NB4 (cell line): Measurements from ENCODE around the gene NR6A1.

Source experiments
- DNase-seq: peaks from one replicate; pipeline ENCODE4 v3.0.0; 2010; ENCODE audit warnings: low read depth
- H3K4me3 ChIP-seq: one replicate; pipeline ENCODE4 v1.5.1; 2011; ENCODE audit warnings: mild to moderate bottlenecking, low read depth, low read length, moderate library complexity
- CTCF ChIP-seq: IDR thresholded peaks from one replicate; pipeline ENCODE4 v1.5.1; 2012; ENCODE audit warnings: low read depth, low read length
- MAX ChIP-seq: IDR thresholded peaks from 2 replicates; pipeline ENCODE4 v1.6.1; 2011; ENCODE audit warnings: low read depth, low read length
- MYC ChIP-seq: IDR thresholded peaks from 2 replicates; pipeline ENCODE4 v1.6.1; 2011; ENCODE audit warnings: low read depth, low read length
- POLR2A ChIP-seq: IDR thresholded peaks from 2 replicates; pipeline ENCODE4 v1.6.1; 2011; ENCODE audit warnings: mild to moderate bottlenecking; ENCODE audit not compliant: insufficient read length; ENCODE audit errors: extremely low read depth

Gene NR6A1

GRCh38 chr9:124504530-124505005 is 266.5 kb downstream of the NR6A1 start:
- TF ChIP-seq CTCF (no peak), MAX (no peak)
- H3K4me3 ChIP-seq, result no peak overlapping the region
- no peak for DNase-seq

GRCh38 chr9:124503713-124504529 is 267.2 kb downstream of the NR6A1 start:
- no peak overlapping the region for H3K4me3 ChIP-seq
- DNase-seq, result no peak
- TF ChIP-seq MAX, result no peak

- TF ChIP-seq CTCF (no peak), MAX (no peak), MYC (no peak), POLR2A (no peak)
- no peak for DNase-seq
- H3K4me3 ChIP-seq, result no peak overlapping the region
These were observed 268.1 kb downstream of the NR6A1 start for GRCh38 chr9:124502711-124503702.

- no peak overlapping the region for H3K4me3 ChIP-seq
These were observed 269.3 kb downstream of the NR6A1 start for GRCh38 chr9:124501771-124502320.

DNA sequence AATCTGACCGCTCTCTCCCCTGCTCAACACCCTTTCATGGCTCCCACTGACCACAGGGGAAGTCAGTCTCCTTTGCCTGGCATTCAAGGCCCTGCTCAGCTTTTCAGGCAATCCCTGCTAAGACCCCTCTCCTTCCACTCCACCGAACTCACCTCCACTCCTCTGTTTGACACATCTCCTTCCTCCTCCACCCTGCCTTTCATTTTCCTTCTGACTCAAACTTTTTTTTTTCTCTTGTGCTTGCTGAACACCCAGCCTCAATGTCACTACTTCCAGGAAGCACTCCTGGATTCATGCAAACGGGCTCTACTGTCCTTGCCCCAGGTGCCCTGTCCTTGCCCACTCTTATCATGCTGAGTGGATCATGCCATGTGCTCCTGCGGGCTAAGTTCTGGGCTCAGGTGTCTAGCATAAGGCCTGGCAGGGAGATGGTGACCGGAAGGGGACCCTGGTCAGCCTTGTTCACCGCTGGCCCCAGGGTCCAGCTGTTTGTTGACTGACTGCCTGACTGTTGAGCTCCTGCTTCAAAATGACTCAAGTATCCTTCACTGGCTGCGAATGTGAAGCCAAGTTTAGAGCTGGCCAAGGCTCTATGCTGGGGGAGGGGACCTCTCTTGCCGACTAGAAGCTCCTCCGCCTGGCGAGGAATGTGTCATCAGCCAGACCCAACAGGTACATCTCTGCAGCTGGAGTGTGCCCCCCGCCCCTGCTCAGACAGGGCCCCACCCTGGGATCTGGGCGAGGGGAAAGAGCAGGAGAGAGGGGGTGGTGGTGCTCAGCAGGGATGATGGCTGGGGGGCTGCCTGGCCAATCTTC is 270.1 kb downstream of the NR6A1 start:
- TF ChIP-seq CTCF, result no peak
- TF ChIP-seq POLR2A, result no peak
- no peak for TF ChIP-seq MYC
- no peak for TF ChIP-seq MAX
- no peak for DNase-seq
- H3K4me3 ChIP-seq, result no peak overlapping the region

More at GRCh38 chr9:124501771-124502320, 269.3 kb downstream of the NR6A1 start:
- no peak for DNase-seq
- TF ChIP-seq POLR2A (no peak), MYC (no peak), MAX (no peak), CTCF (no peak)
